GM19351 (cell line): ENCODE data around the gene ASB3.
"Not testable (repeated sequence)": the region's sequence is repeated elsewhere in the genome, so short reads cannot be mapped to it uniquely, and the experiment has no call there.

Experiments
- ATAC-seq: cut with Tn5 transposase; IDR thresholded peaks from one replicate; pipeline ENCODE4 v1.9.1; 2021; ENCODE audit warnings: mild to moderate bottlenecking, moderate library complexity; ENCODE audit not compliant: unreplicated experiment

The ASB3 gene

GRCh38 chr2:53744395-53745065, 42.2 kb downstream of the ASB3 start:
- no peak for ATAC-seq

DNA sequence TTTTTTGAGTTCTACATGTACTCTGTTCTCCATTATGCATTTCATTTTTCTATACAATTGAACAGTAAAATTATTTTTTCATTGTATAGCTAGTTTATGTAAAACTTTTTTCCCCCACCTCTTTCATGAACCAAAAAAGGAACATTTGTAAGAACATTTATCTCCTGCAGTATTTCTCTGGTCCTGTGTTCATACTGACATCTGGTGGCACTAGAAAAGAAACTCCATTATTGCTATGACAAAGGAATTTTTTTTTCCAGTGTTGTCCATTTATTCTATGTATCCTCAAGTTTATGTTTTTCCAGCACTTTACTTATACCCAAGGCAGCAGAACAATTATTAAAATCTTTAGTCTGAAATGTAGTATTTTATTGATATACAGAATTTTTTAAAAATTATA, 46.6 kb downstream of the ASB3 start:
- ATAC-seq, result no peak

DNA sequence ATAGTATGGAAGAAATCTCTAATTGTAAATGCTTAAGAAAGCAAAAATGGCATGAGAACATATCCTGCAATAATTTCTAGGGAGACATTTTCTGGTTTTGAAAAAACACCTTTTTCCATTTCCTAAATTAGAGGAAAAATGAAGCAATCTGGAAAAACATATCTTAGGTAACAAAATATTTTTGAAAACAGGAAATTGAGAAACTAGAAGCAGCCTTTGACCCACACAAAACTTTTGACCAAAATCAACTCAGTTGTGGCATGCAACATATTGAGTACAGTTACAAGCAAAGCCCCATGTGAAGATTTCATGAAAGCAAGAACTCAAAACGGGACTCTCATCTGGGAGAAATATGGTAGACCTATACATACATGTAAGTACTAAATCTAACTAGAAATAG, 47.7 kb downstream of the ASB3 start:
- no peak for ATAC-seq

GRCh38 chr2:53737091-53737490, 49.7 kb downstream of the ASB3 start:
- no peak for ATAC-seq

GRCh38 chr2:53729143-53729762, 57.5 kb downstream of the ASB3 start:
- ATAC-seq, result no peak

- no peak for ATAC-seq
These were observed 58.8 kb downstream of the ASB3 start for GRCh38 chr2:53727921-53728320.

GRCh38 chr2:53725662-53726061, 61.1 kb downstream of the ASB3 start:
- no peak for ATAC-seq

DNA sequence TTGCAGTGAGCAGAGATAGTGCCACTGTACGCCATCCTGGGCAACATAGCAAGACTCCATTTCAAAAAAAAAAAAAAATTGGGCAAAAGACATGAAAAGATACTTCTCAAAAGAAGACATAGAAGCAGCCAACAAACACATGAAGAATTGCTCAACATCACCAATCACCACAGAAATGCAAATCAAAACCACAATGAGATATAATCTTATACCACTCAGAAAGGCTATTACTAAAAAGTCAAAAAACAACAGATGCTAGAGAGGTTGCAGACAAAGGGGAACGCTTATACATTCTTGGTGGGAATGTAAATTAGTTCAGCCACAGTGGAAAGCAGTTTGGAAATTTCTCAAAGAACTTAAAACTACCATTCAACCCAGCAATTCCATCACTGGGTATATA, 62.2 kb downstream of the ASB3 start:
- ATAC-seq, result no peak

DNA sequence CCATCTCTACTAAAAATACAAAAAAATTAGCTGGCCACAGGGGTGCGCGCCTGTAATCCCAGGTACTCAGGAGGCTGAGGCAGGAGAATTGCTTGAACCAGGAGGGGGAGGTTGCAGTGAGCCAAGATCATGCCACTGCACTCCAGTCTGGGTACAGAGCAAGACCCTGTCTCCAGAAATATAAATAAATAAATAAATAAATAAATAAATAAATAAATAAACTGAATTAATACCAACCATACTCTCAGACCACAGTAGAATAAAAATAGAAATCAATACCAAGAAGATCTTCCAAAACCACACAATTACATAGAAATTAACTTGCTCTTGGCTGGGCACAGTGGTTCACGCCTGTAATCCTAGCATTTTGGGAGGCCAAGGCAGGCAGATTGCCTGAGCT, 65.8 kb downstream of the ASB3 start:
- ATAC-seq, result not testable (repeated sequence)

DNA sequence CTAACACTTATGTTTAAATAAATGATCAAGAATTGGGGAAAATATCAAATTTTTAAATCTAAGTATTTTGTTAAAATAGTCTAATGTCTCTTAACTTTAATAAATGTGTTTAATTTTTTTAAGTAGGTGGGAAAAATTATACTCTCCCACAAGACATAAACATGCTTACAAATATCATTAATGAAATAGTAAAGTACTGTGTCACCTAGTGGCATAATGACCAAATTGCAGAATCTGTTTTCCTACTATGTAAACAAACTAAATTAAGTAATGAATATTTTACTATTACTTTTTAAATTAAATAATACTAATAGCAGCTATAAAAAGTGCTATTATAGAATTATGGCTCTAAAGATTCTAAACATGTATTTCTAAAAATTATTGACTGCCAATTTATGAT, 71.2 kb downstream of the ASB3 start:
- ATAC-seq, result peak; percentile 68

GRCh38 chr2:53711271-53711780, 75.4 kb downstream of the ASB3 start:
- ATAC-seq, result no peak

DNA sequence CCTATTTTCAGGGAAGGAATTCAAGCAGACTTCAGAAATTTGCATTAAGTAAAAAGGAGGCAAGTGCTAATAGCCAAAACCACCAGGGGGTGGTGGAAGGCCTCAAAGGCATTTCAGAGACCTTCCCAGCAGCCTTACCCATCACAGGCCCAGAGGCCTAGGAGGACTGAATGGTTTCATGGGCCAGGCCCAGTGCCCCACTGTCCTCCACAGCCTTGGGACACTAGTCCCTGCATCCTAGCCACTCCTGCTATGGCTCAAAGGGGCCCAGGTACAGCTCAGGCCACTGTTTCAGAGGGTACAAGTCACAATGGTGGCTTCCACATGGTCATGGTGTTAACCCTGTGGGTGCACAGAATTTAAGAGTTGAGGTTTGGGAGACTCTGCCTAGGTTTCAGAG, 77.8 kb downstream of the ASB3 start:
- no peak for ATAC-seq

GRCh38 chr2:53701221-53701620, 85.5 kb downstream of the ASB3 start:
- no peak for ATAC-seq

- ATAC-seq, result no peak
These were observed 89.1 kb downstream of the ASB3 start for GRCh38 chr2:53697686-53698085.

DNA sequence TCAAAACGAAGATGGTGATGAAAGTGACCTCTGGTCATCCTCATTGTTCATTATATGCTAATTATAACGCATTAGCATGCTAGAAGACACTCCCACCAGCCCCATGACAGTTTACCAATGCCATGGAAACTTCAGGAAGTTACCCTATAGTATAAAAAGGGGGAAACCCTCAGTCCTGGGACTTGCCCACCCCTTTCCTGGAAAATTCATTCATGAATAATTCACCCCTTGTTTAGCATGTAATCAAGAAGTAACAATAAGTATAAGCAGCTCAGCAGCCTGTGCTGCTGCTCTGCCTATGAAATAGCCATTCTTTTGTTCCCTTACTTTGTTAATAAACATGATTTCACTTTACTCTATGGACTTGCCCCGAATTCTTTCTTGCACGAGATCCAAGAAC, 89.7 kb downstream of the ASB3 start:
- no peak for ATAC-seq

DNA sequence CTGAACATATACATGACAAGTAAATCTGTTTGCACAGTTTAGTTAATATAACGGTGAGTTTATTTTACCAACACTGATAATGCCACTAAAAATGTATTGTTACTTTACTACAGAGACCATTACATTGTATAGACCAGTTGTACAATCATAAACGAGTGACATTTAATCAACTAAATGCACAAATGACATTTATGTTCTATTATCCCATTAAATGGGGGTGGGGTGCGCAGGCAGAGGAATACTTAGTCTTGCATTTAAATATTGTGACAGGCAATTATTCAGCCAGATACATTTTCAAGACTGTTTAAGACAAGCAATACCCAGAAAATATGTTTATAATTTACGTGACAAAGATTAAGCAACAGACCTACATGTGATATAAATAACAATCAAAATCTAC, 91.2 kb downstream of the ASB3 start:
- no peak for ATAC-seq

DNA sequence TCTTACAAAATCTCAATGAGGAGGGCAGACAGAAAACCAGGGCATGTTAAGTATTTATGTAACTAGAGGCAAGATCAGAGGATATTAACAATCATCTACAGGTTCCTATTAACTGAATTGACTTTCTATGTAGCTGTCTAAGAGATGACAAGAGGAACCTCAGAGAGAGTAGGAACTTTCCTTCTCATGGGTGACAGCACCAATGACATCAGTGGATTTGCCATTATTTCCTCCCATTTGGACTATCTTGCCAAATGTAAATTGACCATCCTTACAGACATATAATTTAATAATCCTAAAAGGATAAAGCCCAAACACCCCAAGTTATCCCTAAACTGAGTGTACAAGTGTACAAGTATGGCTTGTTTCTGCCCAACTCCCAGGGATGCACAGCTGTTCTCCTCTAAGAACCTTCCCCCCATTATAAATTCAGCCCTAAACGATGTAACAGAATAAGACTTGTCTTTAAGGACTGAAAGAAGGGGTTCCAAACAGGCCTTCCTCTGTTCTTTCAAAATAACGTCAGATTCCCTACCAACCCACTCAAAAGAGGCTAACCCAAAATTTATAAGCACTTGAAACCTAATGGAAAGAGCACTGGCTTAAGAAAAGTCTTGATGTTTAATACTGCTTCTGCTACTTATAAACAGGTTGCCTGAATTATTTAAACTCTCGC, 92.5 kb downstream of the ASB3 start:
- no peak for ATAC-seq

DNA sequence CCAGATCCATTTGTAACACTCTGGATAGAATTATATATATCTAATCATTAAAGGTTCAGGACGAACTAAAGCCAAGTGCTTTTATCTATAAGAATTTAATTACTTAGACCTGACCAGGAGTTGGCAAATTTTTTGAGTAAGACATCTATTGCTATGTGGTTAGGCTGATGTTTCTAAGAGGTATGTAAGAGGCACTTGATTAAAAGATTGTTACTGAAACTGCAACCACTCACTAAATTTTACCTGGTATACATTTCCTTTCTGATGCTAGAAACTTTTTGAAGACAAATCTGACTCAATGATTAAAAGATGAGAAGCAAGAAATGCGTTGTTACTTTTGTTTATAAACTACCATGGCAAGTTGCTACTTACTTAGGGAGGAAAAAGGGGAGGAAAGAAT, 95.9 kb downstream of the ASB3 start:
- no peak for ATAC-seq

GRCh38 chr2:53672881-53673522, 113.8 kb downstream of the ASB3 start:
- no peak for ATAC-seq

DNA sequence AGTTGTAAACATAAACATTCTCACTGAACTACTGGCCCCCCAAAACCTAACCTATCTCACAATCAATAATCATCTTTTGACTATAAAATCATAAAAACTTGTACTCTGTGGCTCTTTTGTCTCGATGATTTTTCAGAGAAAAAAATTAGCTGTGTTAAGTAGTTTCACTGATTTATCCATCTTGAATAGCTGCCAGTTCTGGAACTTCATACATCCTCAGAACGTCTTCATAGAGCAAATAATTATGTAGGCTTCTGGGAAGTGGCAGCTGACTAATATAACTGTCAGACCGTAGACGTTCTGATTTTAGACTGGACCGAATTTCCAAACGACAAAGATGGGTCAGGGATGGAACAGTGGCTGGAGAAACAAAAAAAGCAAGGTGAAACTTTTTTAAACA, 116.4 kb downstream of the ASB3 start:
- no peak for ATAC-seq

- no peak for ATAC-seq
These were observed 118.1 kb downstream of the ASB3 start for GRCh38 chr2:53668624-53669026.

GRCh38 chr2:53667130-53667529, 119.6 kb downstream of the ASB3 start:
- ATAC-seq, result not testable (repeated sequence)
